ENCODE measurements around the gene STRN4. TPM values are rescaled to one million over a fixed set of nuclear protein-coding genes. Genes with fewer than 3 reads are reported as not detected.

STRN4 gene
- total RNA-seq, 4 donors from 2014 or later, result 33.6 to 92.3 (median 64.7) TPM

DNA sequence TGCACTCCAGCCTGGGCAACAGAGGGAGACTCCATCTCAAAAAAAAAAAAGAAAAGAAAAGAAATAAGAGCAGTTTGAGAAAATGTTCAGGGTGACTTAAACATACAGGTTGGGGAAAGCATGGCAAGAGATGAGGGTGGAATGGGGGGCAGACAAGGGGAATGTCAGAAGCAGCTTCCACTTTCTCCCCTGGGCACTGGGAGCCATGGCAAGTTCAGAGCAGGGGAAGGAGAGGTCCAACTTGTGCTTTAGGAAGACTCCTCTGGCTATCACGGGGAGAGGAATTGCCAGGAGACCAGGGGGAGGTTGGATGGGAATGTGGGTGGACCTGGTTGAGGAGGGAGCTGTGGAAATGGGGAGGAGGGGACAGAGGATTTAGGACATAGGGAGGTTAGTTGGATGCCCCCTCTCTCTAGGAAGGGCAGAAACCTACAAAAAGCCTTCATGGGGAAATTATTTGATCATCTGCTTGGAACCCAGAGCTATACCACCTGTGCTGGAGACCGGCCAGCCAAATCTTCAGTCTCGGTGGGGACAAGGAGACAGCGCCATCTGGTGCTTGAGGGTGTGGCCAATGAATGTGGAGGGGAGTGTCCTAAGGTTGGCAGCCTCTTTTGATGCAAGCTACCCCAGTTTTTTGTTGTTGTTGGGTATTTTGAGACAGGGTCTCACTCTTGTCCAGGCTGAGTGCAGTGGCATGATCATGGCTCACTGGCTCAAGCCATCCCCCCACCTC, 7.3 kb upstream of the STRN4 start:
- ATAC-seq (ENCODE audit: low FRiP score) (no peak), DNase-seq (ENCODE audit: low spot score) (no peak)
- no peak for TF ChIP-seq CTCF (IDR thresholded peaks at IDR 0.05)

DNA sequence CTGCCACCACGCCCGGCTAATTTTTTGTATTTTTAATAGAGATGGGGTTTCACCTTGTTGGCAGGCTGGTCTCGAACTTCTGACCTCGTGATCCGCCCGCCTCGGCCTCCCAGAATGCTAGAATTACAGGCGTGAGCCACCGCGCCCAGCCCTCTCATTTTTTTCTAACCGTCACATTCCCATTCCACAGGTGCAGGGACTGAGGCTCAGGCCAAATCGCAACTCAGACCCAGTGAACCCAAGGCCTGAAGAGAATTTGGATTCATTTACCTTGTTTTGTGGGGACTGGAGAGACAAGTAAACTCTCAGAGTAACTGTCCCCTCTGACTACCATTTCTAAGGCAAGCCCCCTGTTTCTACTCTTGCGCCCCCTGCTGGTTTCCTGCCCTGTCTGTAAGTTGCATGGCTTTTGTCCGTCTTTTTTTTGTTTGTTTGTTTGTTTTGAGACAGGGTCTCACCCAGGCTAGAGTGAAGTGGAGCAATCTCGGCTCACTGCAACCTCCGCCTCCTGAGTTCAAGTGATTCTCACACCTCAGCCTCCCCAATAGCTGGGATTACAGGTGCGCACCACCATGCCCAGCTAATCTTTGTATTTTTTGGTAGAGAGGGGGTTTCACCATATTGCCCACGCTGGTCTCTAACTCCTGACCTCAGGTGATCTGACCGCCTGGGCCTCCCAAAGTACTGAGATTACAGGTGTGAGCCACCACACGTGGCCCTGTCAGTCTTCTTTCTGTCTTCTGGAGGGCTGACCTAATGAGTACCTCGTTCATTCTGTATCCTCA, 2.3 kb upstream of the STRN4 start:
- DNase-seq (ENCODE audit: low spot score) (peak; percentile 90), ATAC-seq (ENCODE audit: low FRiP score) (no peak)
- TF ChIP-seq CTCF (IDR thresholded peaks at IDR 0.05), result no peak

- DNase-seq (ENCODE audit: low spot score) (no peak), ATAC-seq (ENCODE audit: low FRiP score) (peak; percentile 43)
- no peak for TF ChIP-seq CTCF (IDR thresholded peaks at IDR 0.05)
These were observed 549 bp downstream of the STRN4 start, which contains the start of gene FKRP for GRCh38 chr19:46745521-46746280. Gene FKRP, plus strand, starts transcription at chr19:46746057. Its CDS starts 9,394 bp downstream, at chr19:46755451.

GRCh38 chr19:46745030-46745429, 1.2 kb downstream of the STRN4 start:
- ATAC-seq (ENCODE audit: low FRiP score) (no peak), DNase-seq (ENCODE audit: low spot score) (no peak)
- TF ChIP-seq CTCF (IDR thresholded peaks at IDR 0.05), result no peak

GRCh38 chr19:46744005-46744691, 2.1 kb downstream of the STRN4 start:
- DNase-seq (ENCODE audit: low spot score) (no peak), ATAC-seq (ENCODE audit: low FRiP score) (no peak)
- TF ChIP-seq CTCF (IDR thresholded peaks at IDR 0.05), result no peak

DNA sequence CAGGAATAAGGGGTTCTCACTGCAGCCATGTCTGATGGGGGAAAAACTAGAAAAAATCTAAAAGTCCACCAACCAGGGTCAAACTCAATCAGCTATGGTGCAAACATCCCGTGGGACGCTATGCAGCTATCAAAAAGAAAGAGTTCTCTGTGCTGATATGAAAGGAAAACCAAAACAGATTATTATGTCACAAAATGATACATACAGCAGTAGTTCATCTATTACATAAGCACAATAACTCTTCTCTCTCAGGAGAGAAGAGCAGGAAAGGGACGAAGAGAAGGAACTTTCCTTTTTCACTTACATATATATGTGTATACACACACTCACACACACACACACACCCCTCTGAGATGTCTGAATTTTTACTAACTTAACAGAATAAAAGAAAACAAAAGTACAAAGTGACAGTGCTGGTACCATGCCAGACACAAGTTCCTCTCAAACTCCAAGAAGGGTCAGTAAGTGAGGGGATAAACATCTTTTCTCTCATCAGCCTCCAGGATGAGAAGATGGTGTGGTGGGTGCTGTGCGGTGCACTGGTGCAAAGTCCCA, 3.2 kb downstream of the STRN4 start:
- ATAC-seq (ENCODE audit: low FRiP score) (no peak), DNase-seq (ENCODE audit: low spot score) (no peak)
- TF ChIP-seq CTCF (IDR thresholded peaks at IDR 0.05), result no peak
